GM10847 (cell line): ENCODE measurements around the gene ACOD1.

Experiments used
- POLR2A ChIP-seq: IDR thresholded peaks from 2 replicates; pipeline ENCODE4 v1.6.1; 2011; ENCODE audit not compliant: insufficient read length; ENCODE audit errors: extremely low read depth

The ACOD1 gene

GRCh38 chr13:76948149-76948548 lies at the start of gene ACOD1:
Gene ACOD1, plus strand, starts transcription at chr13:76948511. Its CDS starts 48 bp downstream, at chr13:76948559.
- TF ChIP-seq POLR2A = no peak

DNA sequence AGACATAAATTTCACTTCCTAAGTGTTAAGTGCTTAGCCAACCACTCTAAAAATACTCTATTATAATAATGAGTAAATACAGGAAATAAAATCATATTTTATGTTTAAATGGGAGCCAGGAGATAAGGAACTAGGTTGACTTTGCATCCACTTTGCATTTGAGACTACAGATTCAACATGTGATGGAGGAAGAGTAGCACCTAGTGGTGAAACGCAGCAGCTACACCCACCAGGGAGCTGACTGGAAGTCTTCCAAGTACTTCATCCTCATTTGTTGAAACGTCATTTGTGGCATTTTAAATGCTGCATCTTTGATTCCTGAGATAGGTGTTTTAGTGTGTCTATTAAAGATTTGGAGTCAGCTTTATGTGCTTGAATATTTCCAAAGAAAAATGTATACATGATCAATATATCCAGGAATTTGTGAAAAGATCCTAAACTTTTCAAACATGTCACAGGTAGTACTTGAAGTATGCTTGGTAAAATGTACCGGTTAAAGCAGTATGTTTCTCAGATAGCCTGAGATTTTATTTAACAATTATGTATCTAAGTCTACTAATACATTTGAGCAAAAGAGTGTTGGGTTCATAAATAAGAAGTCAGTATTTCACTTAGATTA lies 44.7 kb upstream of the ACOD1 start:
- no peak for TF ChIP-seq POLR2A

DNA sequence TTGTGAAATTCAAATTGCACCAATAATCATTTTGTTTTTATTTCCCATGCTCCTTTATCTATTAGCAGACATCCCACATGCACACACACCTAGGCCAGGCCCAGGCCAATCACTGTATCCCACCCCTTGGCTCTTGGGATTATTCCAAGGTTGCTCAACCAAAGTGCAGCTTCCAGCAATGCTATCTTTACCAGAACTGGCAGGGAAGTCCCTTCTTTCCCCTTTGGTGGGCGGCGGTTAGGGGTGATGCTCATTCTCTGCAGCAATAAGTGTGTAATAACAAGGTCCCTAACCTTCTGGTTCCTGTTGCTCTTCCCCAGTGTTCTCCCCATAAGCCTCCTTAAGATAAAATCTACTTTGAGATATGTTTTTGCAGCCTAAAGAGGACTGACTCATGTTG lies 43.8 kb upstream of the ACOD1 start:
- no peak for TF ChIP-seq POLR2A

DNA sequence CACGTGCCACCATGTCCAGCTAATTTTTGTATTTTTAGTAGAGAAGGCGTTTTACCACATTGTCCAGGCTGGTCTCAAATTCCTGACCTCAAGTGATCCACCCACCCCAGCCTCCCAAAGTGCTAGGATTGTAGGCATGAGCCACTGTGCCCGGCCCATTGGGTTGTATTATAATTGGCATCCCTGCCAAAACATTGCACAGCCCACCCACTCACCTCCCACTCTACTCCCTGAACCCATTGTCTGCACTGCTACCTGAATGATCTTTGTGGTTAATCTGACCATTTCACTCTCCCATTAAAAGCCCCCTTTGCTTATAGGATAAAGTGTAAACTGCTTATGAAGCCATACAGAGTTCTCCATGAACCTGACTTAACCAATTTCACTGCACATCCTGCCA lies 35.8 kb upstream of the ACOD1 start:
- no peak for TF ChIP-seq POLR2A

GRCh38 chr13:76913898-76914297 lies 34.4 kb upstream of the ACOD1 start:
- TF ChIP-seq POLR2A = no peak

DNA sequence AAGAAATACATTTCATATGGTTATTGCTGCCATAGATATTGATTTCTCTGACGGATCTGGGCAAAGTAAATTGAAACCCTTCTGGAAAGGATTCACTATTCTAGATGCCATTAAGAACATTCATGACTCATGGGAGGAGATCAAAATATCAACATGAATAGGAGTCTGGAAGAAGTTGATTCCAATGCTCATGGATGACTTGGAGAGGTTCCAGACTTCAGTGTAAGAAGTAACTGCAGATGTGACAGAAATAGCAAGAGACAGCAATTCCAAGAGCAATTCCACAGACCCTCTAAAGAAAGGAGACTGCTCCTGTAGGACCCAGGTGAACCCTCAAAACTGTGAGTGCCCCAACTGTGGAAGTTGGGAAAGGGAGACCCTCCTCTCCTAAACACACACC lies 31.2 kb upstream of the ACOD1 start:
- TF ChIP-seq POLR2A = no peak

DNA sequence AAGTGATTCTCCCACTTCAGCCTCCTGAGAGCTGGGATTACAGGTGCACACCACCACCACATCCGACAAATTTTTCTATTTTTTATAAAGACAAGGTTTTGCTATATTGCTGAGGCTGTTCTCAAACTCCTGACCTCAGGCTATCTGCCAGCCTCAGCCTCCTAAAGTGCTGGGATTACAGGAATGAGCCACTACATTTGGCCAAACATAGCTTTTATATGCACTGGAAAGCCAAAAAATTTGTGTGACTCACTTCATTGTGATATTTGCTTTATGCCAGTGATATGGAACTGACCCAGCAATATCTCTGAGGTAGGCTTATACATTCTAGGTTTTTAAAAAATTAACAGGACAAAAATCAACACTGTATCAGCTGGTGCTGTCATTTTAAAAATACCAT lies 26.8 kb upstream of the ACOD1 start:
- no peak for TF ChIP-seq POLR2A

- TF ChIP-seq POLR2A = no peak
Observed at GRCh38 chr13:76925115-76925514, 23.2 kb upstream of the ACOD1 start.

- no peak for TF ChIP-seq POLR2A
Observed at GRCh38 chr13:76927955-76928354, 20.4 kb upstream of the ACOD1 start.

- TF ChIP-seq POLR2A = no peak
Observed at GRCh38 chr13:76928456-76928855, 19.9 kb upstream of the ACOD1 start.

DNA sequence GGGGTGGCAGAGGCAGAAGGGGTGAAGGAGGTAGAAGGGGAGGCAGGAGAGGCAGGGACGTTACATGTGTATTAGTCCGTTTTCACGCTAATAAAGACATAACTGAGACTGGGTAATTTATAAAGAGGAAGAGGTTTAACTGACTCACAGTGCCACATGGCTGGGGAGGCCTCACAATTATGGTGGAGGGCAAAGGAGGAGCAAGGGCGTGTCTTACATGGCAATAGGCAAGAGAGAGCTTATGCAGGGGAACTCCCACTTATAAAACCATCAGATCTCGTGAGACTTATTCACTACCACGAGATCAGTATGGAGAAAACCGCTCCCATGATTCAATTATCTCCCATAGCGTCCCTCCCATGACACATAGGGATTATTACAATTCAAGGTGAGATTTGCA lies 19.0 kb upstream of the ACOD1 start:
- TF ChIP-seq POLR2A = no peak

GRCh38 chr13:76929851-76930374 lies 18.4 kb upstream of the ACOD1 start:
- TF ChIP-seq POLR2A = no peak

- TF ChIP-seq POLR2A = no peak
Observed at GRCh38 chr13:76932076-76932475, 16.2 kb upstream of the ACOD1 start.

DNA sequence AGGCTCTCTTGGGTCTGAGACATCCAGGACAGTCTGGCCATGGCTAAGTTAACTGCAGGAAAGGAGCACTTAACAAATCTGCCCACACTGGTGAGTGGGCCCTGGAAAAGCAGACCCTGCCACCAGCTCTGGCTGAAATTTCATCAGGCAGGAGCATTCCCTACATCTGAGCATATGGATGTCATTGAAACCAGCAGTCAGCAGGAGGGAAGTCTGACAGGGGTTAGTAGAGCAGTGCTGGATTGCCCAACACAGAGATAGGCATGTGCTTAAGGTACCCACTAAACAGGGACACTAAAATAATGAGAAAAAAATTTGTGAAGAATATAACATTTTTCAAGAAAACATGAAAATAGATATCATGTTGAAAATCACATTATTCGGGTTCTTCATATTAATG lies 13.6 kb upstream of the ACOD1 start:
- TF ChIP-seq POLR2A = no peak

- TF ChIP-seq POLR2A = no peak
Observed at GRCh38 chr13:76936763-76937162, 11.5 kb upstream of the ACOD1 start.

GRCh38 chr13:76937281-76937820 lies 11.0 kb upstream of the ACOD1 start:
- no peak for TF ChIP-seq POLR2A

- no peak for TF ChIP-seq POLR2A
Observed at GRCh38 chr13:76939215-76939614, 9.1 kb upstream of the ACOD1 start.
